ENCODE results near the gene TCF4.

DNA sequence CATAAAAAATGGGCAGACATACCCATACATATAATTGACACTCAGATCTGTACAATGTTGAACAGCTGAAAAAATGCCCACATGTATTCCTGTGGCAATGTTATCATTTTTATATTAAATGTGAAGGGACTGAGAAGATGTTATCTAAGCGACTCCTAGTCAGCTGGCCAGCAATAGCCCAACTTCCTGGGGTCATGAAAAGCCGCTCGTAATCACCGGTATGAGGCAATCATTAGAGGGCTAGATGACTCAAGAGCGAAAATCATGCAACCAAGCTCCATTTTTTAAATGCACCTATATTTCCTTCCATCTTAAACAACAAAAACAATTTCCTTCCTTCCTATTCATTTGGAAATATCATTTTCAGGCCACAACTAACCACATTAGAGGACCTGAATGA lies 354.1 kb downstream of the TCF4 start:
- no peak for TF ChIP-seq POLR2AphosphoS5 (IDR thresholded peaks at IDR 0.05)
- no peak for TF ChIP-seq POLR2A (IDR thresholded peaks at IDR 0.05)
- TF ChIP-seq, protein P1, sequence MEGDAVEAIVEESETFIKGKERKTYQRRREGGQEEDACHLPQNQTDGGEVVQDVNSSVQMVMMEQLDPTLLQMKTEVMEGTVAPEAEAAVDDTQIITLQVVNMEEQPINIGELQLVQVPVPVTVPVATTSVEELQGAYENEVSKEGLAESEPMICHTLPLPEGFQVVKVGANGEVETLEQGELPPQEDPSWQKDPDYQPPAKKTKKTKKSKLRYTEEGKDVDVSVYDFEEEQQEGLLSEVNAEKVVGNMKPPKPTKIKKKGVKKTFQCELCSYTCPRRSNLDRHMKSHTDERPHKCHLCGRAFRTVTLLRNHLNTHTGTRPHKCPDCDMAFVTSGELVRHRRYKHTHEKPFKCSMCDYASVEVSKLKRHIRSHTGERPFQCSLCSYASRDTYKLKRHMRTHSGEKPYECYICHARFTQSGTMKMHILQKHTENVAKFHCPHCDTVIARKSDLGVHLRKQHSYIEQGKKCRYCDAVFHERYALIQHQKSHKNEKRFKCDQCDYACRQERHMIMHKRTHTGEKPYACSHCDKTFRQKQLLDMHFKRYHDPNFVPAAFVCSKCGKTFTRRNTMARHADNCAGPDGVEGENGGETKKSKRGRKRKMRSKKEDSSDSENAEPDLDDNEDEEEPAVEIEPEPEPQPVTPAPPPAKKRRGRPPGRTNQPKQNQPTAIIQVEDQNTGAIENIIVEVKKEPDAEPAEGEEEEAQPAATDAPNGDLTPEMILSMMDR (IDR thresholded peaks at IDR 0.05 in 8 of 11, conservative IDR thresholded peaks at IDR 0.05 in 3 of 11), result no peak

Measured in spleen (tissue), 7 donors.